ENCODE measurements around the gene EPHB6. TPM values are rescaled to one million over a fixed set of nuclear protein-coding genes. Genes with fewer than 3 reads are reported as not detected.

Gene EPHB6
- polyA plus RNA-seq, 1 of the 3 experiments (the other 2 are of a cell fraction), result 1.8 TPM

- Histone ChIP-seq H3K9ac (no peak overlapping the region), H3K27me3 (ENCODE audit: insufficient read depth) (no peaks in the 10 kb centered on the region), H3K9me3 (no peaks in the 10 kb centered on the region), H3K79me2 (ENCODE audit: insufficient read depth) (no peaks in the 10 kb centered on the region), H4K20me1 (ENCODE audit: insufficient read depth) (no peaks in the 10 kb centered on the region), H3K27ac (ENCODE audit: low read depth in 2 of 2, low read length in 1 of 2) (no peak overlapping the region), H3K9me2 (no peaks in the 10 kb centered on the region), H3K36me3 (replicated peaks in 1 of 2; ENCODE audit: control insufficient read depth in 1 of 2, insufficient read depth in 2 of 2, low read length in 1 of 2) (no peaks in the 10 kb centered on the region), H3F3A (replicated peaks; ENCODE audit: insufficient read depth) (no peaks in the 10 kb centered on the region), H3K4me1 (ENCODE audit: control insufficient read depth in 1 of 2, insufficient read depth in 2 of 2, low read depth in 1 of 2, low read length in 1 of 2) (no peaks in the 10 kb centered on the region), H3K4me2 (no peak overlapping the region), H2AFZ (ENCODE audit: low read depth) (no peak overlapping the region), H3K4me3 (ENCODE audit: low read depth in 2 of 2, low read length in 1 of 2) (no peak overlapping the region)
- ChIA-PET CTCF (interaction anchor here (0.7 to 1.2 kb wide), 2 partner anchors 27 to 304 kb away, joined by 3 read pairs; no protein-coding TSS in a partner anchor), POLR2A (no interaction called here)
- no peak for DNase-seq
- TF ChIP-seq MAX (IDR thresholded peaks at IDR 0.05; ENCODE audit: low read depth), result no peak
- no peak for TF ChIP-seq SIN3A (IDR thresholded peaks at IDR 0.05; ENCODE audit: borderline replicate concordance, low read depth, low read length)
- no peak for TF ChIP-seq TEAD4 (IDR thresholded peaks at IDR 0.05; ENCODE audit: borderline replicate concordance, insufficient read depth)
- no peak for TF ChIP-seq ZBTB33 (IDR thresholded peaks at IDR 0.05; ENCODE audit: borderline replicate concordance, low read depth)
- TF ChIP-seq TAF1 (IDR thresholded peaks at IDR 0.05; ENCODE audit: borderline replicate concordance, low read depth, low read length), result no peak
- no peak for TF ChIP-seq TCF12 (IDR thresholded peaks at IDR 0.05)
- no peak for TF ChIP-seq FOXM1 (IDR thresholded peaks at IDR 0.05; ENCODE audit: low read depth)
- TF ChIP-seq YY1 (IDR thresholded peaks at IDR 0.05; ENCODE audit: low read depth), result no peak
- TF ChIP-seq FOXJ3 (CRISPR knock-in tag; IDR thresholded peaks at IDR 0.05), result no peak
- TF ChIP-seq RCOR1 (IDR thresholded peaks at IDR 0.05; ENCODE audit: low read length), result no peak
- TF ChIP-seq USF2 (IDR thresholded peaks at IDR 0.05; ENCODE audit: borderline replicate concordance, low read depth, low read length), result no peak
- no peak for TF ChIP-seq RFX5 (IDR thresholded peaks at IDR 0.05; ENCODE audit: low read length)
- no peak for TF ChIP-seq CTCF (IDR thresholded peaks at IDR 0.05)
- TF ChIP-seq GATA2 (CRISPR knock-in tag; IDR thresholded peaks at IDR 0.05), result no peak
- no peak for TF ChIP-seq EP300 (IDR thresholded peaks at IDR 0.05; ENCODE audit: borderline replicate concordance in 1 of 2, low read depth in 1 of 2, low read length in 1 of 2)
- no peak for TF ChIP-seq JUND (IDR thresholded peaks at IDR 0.05)
- TF ChIP-seq MXI1 (IDR thresholded peaks at IDR 0.05; ENCODE audit: low read depth, low read length), result no peak
- TF ChIP-seq RXRA (IDR thresholded peaks at IDR 0.05; ENCODE audit: borderline replicate concordance, low read depth), result no peak
- 57% methylated on average over 4 of the region's 4 CpGs for WGBS (ENCODE audit: low lambda C conversion rate)
These were observed 16.2 kb upstream of the EPHB6 start for GRCh38 chr7:142838461-142839213.
